GM19395 (cell line): ENCODE measurements around the gene SPATA32.

ENCODE experiments used
- ATAC-seq: cut with Tn5 transposase; IDR thresholded peaks from one replicate; pipeline ENCODE4 v1.9.1; 2021; ENCODE audit warnings: mild to moderate bottlenecking, moderate library complexity; ENCODE audit not compliant: unreplicated experiment

SPATA32 gene

DNA sequence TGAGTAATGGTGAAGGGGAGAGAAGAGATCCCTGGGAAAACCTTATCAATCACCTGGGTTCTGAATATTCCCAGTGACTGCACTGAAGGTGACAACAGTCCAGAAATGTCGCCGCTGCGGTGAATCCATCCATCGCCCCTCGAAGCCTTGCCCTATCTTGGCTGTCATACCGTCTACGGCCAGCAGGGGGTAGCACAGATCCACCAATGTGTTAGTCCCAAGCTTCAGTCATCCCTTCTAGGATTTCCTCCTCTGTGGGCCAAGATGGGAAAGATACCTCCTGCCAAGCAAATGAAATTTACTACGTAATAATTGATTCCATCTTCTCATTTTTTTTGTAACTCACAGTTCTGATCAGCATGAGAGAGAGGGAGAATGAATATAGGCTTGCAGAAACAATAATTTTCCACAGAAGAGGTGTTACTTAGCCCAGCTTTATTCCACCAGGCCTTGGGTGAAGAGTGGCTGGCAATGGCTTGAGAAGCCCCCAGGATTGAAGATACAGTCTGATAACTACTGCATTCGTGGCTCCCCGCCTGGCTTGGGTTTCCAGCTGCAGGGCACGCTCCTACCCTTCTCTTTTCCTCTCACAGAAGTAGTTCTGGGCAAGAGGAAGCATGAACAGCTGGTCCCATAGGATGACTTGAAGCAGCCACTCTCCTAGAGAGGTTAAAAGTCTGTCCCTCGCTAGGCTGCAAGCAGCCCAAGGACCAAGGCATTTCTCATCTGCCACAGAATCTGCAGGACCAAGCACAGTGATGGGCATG is 42.8 kb downstream of the SPATA32 start:
- ATAC-seq = no peak
